Activated naive CD8-positive, alpha-beta T cell treated with anti-CD3 and anti-CD28 coated beads, Interleukin-2, amount 50 U/mL, for 16 hours (primary cell): ENCODE data around the gene APC.
"Not testable (repeated sequence)": the region's sequence is repeated elsewhere in the genome, so short reads cannot be mapped to it uniquely, and the experiment has no call there.

Source experiments
- DNase-seq: peaks from one replicate; pipeline ENCODE4 v3.0.0-alpha.2; 2020; ENCODE audit warnings: low read depth, low spot score

The APC gene

GRCh38 chr5:112854651-112855050, 117.0 kb downstream of the APC start:
- no peak for DNase-seq

GRCh38 chr5:112857866-112858265, 120.2 kb downstream of the APC start:
- DNase-seq: no peak

- DNase-seq: not testable (repeated sequence)
Observed at GRCh38 chr5:112860571-112860928, 122.9 kb downstream of the APC start.

DNA sequence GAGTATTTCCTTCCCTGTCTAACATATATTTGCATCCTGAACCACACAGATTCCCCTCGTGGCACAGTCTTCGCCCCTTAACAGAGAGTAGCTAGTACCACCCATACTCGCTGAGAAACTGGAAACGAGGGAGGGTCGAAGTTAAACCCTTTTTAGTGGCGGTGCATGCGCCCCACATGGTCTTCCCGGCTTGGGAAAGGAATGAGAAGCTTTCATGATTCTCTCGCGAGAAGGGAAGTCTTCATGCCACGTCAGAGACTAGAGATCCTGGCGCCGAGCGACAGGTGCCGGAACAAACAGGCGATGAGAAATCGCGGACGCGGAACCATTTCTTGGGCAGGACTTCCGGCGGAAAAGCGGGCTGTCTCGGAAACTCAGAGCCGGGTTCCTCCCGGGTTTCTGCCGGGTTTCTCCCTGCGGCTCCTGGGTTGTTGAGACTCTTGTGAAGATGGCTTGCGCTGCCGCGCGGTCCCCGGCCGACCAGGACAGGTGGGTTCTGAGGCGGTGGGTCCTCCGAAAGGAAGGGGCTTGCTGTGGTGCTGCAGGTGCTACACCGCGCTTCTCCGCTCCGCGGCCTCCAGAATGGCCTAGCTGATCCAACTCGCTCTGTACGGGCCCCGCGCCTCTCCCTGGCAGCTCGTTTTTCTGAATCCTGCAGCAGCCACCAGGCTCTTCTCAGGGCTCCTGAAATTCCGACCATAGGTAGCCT, 123.4 kb downstream of the APC start, which contains the start of gene SRP19:
Gene SRP19, plus strand, starts transcription at position 359 of the 709 bp plus-strand sequence. Its CDS starts 90 bp downstream, at position 449.
- DNase-seq: peak; percentile 73

GRCh38 chr5:112861638-112861985, 123.9 kb downstream of the APC start:
- DNase-seq: no peak

GRCh38 chr5:112862085-112862484, 124.4 kb downstream of the APC start:
- DNase-seq: no peak

GRCh38 chr5:112863549-112863948, 125.9 kb downstream of the APC start:
- DNase-seq: no peak

DNA sequence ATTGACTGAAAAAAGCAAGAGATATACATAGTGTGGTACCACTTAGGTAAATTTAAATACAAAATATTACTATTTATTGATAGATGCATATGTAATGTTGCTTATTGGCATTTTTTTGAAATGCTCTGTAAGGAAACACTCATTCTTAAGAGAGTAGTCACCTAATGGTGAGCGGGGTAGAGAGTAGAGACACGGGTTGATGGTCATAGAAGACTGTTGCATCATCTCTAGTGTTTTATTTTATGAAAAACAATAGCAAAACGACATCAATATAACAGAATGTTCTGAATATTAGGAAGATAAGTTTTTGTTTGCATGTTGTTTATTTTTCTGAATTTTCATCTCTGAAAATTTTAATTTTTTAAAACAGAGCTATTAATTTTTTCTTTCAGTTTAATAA, 127.4 kb downstream of the APC start:
- no peak for DNase-seq

DNA sequence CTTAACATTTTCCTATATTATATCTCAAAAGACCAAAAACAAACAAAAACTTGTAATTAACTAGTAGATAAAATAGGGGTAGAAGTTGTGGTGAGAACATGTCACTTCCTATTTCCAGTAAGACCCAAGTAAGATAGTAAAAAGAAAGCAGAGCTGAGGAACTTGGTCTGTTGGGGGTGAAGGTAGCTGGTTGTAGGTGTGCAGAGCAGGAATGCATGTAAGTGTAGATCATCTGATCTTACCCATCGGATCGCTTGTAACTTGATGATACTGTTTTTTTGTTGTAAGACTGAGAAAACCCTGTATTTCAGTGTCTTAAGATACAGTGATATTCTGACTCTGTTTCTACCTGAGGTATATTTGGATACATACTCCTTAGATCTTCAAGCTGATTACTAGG, 129.1 kb downstream of the APC start:
- no peak for DNase-seq

- DNase-seq: no peak
Observed at GRCh38 chr5:112867411-112867810, 129.7 kb downstream of the APC start.

DNA sequence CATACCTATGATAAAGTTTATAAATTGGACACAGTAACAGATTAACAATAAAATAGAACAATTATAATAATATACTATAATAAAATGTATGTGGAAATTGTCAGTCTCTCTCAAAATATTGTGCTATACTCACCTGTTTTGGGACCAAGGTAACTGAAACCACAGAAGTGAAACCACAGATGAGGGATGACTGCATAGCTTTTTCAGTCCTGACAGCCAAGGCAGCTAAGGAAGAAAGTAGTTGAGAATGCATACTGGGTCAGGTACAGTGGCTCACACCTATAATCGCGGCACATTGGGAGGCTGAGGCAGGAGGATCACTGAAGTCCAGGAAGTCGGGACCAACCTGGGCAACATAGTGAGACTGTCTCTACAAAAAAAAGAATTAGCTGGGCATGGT, 132.3 kb downstream of the APC start:
- DNase-seq: no peak

GRCh38 chr5:112870966-112871365, 133.3 kb downstream of the APC start:
- DNase-seq: no peak

DNA sequence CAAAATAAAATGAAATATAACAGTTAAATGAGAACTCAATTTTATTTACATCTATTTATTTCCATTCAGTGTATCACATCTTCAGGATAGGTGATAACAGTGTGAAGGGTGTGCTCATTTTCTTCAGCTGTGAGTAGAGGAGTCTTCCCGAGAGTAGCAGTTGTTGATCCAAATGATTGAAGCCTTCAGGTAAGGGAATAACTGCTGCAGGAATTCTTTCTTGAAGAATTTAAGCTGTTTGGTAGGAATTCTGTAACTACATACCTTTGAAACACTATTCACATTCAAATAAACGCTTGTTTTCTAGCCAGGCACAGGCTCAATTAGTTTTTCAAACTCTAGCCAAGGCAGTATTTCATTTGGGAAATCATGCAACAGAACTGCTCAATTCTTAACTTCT, 138.7 kb downstream of the APC start:
- no peak for DNase-seq

DNA sequence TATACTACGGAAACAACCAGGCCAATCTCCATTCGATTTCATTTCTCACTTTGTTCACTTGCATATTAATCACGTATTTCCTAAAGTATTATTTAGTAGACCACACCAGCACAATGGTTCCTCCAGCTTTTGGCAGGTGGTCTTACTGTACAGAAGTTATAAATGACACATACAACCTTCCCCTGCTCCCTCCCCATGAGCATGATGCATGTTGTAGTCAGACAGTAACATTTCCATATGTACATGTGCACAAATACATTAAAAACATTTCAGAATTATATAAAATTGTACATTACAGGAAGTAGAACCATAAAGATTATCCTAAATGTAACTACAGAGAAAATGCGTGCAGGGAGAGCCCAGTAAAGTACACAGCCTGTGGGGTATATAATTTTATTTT, 140.4 kb downstream of the APC start:
- no peak for DNase-seq

GRCh38 chr5:112878760-112879159, 141.1 kb downstream of the APC start:
- peak; percentile 8 for DNase-seq

GRCh38 chr5:112880219-112880964, 142.7 kb downstream of the APC start:
- DNase-seq: no peak

DNA sequence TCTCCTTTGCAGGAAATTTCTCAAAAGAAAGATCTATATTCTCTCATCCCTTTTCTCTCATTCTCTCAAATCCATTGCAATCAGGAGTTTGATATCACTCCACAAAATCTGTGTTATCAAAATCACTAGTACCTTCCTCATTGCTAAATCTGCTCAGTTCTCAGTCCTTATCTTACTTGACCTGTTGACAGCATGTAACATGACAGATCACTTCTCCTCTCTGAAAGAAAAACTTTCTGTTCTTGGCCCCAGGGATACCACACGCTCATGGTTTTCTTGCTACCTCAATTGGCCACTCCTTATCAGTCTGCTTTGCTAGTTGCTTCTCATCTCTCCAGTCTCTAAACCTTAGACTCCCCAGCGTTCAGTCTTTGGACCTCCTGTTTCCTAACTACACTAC, 145.5 kb downstream of the APC start:
- no peak for DNase-seq

- DNase-seq: no peak
Observed at GRCh38 chr5:112885001-112885400, 147.3 kb downstream of the APC start.

DNA sequence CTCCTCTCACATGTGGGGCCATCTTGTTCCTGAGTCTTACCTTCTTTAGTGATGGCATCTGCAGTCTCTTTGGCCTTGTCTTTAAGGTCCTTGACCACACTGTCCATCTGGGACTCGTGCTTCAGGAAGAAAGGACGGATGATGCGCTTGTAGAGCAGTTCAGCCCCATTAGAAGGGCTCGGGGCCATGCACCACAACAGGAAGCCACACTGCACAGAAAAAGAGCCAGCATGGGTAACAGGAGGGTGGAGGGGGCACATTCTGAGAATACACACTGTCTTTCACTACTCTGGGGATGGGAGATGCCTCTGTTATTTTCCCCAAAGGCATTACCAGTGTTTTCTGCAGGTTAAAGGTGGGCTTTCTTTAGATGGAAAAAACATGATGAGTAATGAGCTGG, 149.3 kb downstream of the APC start:
- DNase-seq: no peak

- not testable (repeated sequence) for DNase-seq
Observed at GRCh38 chr5:112892066-112892465, 154.4 kb downstream of the APC start.

GRCh38 chr5:112892776-112893175, 155.1 kb downstream of the APC start:
- no peak for DNase-seq

DNA sequence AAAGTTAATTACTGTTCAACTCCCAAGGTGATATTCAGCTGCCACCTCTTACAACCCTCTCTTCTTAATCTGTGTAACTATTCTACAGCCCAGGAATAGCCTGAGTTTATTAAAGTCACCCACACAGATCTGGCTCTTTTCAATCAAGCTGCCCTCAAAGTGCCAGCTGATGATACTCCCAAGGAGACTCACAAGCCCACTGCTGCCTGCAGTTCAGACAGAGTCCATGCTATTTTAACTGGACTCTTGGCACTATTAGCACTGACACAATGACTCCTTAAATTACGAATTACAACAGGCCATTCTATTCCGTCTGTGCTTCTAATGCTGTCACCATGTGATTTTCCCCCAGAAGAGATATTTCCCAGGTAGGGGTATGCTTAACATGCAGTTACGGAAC, 158.0 kb downstream of the APC start:
- no peak for DNase-seq
